ENCODE measurements around the gene ENKUR.

The ENKUR gene

DNA sequence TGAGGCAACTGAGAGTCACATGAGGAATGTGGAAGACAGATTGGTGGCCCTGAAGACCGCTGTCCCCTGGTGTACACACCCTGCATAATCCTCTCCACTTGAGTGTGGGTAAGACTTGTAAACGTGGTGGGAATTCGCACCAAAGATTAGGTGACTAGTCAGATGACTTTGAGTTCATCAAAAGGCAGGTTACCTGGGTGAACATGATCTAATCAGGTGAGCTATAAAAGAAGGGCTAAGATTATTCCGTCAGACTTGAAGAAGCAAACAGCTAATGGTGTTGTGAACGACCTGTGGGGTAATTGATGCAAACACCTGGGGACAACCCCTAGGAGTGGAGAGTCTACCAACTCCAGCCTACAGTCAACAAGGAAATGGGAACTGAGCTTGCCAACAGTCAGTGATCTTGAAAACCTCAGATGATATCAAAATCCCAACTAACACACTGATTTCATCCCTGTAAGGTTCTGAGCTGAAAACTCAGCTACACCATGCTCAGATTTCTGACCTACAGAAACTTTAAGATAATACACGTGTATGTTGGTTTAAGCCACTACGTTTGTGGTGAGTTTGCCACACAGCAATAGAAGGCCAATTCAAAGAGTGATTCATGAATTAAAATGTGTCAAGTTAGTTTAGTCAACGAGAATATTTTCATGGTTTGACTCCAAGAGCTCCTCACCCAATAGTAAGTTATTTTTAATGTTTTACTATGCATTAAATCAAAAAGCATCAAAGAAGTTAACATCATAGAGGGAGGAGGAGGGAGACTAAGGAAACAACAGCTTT, 80.3 kb downstream of the ENKUR start:
- Histone ChIP-seq H3K36me3 (ENCODE audit: control insufficient read depth, insufficient read depth, low read length) (no peaks in the 10 kb centered on the region), H4K8ac (ENCODE audit: low read depth, low read length) (no peak overlapping the region), H2BK120ac (ENCODE audit: low read depth, low read length) (no peak overlapping the region), H3K4me2 (ENCODE audit: low read length) (no peak overlapping the region), H3K9ac (ENCODE audit: low read length) (no peak overlapping the region), H3K4me3 (ENCODE audit: low read length) (no peak overlapping the region), H2BK5ac (ENCODE audit: low read length) (no peak overlapping the region), H3K27me3 (ENCODE audit: insufficient read depth, low read length, poor library complexity) (no peaks in the 10 kb centered on the region), H4K5ac (ENCODE audit: low read length) (no peak overlapping the region), H3K23ac (ENCODE audit: low read length) (no peak overlapping the region), H3K18ac (ENCODE audit: low read length) (no peak overlapping the region), H2BK15ac (replicated peaks; ENCODE audit: low read depth) (no peak overlapping the region), H2AK5ac (ENCODE audit: low read length) (no peak overlapping the region), H3K56ac (ENCODE audit: low read length) (no peak overlapping the region), H3K4me1 (ENCODE audit: control insufficient read depth, low read depth, low read length) (peaks cover 2% of the 10 kb centered on the region), H3K79me1 (ENCODE audit: low read length) (no peaks in the 10 kb centered on the region), H3K79me2 (ENCODE audit: control insufficient read depth, insufficient read depth, low read length) (no peaks in the 10 kb centered on the region), H3K4ac (ENCODE audit: low read depth, low read length) (no peak overlapping the region), H3K27ac (ENCODE audit: low read depth, low read length) (no peak overlapping the region)
- WGBS (ENCODE audit: extremely low coverage, insufficient coverage, low lambda C conversion rate), result no CpG with 5 or more reads among the region's 8 CpGs
- DNase-seq, result peak; percentile 54

Small RNA genes lying within 50 kb of the gene (small RNA-seq; reads per million reads assigned to genes)
- gene AL512598.1 (ENCODE audit: insufficient read depth), result 0.54 reads per million
